Measurements from ENCODE around the gene FRMPD4.

The FRMPD4 gene

DNA sequence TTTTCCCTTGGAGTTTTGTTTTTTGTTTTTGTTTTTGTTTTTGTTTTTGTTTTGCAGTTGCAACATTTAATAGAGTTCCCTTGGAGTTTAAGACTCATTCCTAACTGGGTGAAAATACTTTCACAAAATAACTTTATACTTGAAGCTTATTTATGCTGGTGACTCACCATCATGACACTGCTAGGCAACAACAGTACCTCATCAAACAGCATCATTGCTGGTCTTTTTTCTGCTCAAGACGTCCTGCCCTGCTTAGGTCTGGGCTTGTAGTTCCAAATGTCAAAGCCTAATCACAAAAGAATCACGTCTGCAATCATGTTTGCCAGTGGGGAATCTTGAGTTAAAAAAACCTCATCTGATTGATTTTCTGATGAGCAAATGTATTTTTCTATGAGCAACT, 547.3 kb downstream of the FRMPD4 start:
- no peak for DNase-seq

DNA sequence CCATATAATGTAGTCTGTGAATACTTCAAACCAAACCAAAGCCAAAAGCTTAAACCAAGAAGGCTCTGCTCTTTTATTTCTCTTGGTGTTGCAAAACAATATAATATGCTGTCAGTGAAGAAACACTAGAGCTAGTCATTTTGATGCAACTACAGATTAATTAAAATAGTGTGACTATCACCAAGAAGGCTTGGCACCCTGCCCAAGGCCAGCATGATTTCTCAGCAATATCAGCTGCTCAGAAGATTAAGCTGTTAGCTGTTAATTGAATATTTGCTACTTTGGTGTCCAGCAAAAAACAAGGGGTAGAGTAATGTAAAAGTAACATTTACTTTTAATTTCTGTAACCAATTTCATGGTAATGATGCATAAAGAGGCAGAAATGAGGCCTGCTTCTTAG, 548.1 kb downstream of the FRMPD4 start:
- no peak for DNase-seq

DNA sequence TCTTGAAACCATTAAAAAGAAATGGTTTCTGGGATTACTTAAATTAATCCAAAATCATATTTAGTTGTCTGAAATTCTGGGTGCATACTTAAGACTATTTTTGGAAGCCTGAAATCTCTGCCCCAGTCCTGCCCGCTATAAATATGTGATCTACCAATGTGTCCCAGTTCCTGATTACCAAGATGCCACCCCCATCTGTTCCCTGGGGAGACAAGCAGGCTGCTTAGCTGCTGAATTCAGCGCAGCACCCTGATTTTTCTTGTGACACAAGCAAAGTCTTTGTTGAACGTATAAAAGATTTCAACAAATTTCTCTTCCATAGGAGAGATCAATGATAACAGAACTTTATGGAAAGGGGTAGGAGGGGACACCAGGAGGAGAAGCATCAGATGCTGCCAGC, 552.4 kb downstream of the FRMPD4 start:
- no peak for DNase-seq

DNA sequence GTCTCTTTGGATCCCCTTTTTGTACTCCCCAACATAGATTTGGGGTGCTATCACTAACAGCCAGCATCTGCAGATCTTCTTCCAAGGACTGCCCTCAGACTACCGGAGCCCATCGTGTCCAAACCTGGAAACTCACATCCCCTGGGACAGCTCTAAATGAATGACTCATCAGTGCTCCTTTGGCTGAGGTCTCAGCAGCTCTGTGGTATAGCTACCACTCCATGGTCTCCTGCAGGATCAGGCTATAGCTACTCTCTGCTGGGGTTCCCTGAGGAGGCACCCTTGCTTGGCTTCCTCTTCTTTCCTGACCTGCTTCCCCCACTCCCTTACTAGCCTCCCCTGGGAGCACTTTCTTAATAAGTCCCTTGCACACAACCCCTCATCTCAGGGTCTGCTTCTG, 555.5 kb downstream of the FRMPD4 start:
- DNase-seq: no peak

DNA sequence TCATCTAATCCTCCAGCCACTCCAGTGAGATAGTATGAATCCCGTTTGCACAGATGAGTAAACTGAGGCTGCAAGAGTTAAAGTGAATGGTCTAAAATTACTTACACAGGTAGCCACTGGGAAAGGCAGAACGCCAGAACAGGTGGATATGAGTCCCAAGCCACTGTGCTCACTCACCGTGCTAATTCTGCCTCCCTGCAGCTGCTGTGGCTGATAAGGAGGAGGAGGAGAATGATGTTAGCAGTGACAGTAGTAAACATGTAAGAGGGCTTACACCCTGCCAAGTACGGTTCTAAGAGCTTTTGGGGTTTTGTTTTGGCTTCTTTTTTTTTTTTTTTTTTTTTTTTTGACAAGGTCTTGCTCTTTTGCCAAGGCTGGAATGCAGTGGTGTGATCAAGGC, 562.5 kb downstream of the FRMPD4 start:
- DNase-seq: no peak

DNA sequence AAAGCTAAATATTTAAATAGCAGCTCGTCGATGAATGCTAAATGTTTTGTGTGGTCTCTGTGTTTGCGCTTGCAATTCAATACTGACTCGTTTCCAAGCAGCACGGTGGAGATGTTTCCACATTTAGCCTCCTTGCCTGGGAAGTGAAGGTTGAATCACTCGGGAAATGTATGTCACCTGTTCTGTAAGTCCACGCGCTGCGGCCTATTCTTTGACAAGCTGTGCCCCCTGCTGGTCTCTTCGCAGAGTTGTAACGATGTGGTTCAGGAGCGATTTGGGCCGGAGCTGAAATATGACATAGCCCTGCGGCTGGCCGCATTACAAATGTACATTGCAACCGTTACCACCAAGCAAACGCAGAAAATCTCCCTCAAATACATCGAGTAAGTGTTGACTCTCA, 563.4 kb downstream of the FRMPD4 start:
- DNase-seq: peak; percentile 53

DNA sequence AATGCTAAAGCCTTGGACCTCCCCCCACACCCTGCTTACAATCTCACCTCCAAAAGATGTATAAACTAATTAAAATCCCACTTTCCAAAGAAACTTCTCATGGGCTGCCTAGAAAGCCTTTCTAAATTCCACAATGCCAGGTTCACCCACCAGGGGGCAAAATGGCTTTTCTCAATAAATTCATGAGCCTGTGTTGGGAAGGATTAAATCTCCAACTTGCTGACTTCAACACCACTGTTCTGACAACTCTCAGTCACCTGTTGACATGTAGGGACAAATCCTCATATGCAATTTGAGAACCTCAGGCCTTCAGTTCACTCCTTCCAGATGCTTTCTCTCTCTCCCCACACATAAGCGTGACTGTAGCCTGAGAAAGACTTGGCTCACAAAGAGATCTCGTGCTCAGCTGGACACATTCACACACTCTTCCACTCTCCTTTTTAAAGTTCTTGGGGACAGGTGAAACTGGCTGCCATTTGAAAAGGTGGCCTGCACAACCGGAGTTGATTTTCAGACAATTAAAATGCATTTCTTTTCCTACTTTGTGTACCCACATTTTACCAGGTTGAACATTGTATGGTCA, 564.3 kb downstream of the FRMPD4 start:
- no peak for DNase-seq

DNA sequence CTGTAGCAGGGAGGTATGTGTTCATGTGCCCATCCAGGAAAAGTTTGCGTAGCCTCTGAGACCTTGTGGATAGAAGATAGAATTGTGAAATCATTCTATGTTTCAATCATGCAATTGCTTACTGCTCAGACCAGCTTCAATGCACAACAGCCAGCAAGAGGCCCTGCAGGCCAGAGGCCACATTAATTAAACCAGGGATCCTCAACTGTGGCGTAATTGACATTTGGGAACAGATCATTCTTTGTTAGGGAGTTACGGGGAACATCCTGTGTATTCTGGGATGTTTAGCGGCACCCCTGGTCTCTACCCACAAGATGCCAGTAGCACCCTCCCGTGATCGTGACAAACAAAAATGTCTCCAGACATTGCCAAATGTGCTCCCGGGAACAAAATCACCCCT, 566.4 kb downstream of the FRMPD4 start:
- DNase-seq: no peak

DNA sequence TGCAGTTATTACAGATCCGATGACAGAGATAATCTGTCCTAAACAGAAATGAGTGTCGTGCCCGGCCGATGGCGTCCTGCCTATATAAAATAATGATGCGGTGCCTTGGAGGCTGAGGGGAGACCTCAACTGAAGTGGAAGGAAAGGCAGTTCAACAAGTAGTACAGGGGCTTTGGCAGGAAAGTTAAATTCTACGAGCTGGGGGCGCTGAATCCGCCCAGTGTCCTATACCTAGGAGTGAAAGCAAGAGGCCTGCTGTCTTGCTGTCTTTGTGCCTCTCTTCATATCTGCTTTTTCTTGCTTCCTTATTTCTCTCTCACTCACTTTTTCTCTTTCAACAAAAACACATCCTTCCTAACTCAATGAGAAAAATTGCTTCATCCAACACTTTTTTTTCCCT, 570.8 kb downstream of the FRMPD4 start:
- DNase-seq: no peak

DNA sequence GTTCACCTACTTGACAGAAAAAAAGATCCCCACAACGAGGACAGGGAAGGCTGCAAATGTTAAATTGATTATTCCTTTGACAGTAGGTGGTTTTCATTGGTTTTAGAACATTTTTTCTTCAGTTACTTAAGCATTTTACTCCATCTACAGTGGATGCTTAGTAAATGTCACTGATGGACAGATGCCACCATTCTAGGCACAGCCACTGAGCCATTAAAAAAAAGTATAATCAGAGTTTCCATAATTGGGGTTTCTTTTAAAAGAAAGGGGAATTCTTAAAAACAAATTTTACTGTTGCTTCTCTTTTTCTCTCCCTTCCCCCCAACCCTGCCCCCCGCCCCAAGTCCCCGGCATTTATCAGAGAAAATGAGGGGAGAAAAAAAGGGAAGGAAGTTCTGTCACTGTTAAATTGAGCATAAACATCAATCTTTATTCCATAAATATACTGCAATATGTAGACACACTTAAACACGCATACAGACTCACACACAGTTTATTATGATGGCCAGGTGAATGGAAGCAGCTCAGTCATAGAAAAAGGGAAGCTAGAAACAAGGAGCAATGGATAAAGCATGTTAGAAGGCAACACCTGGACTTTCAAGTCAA, 573.3 kb downstream of the FRMPD4 start:
- DNase-seq: no peak

DNA sequence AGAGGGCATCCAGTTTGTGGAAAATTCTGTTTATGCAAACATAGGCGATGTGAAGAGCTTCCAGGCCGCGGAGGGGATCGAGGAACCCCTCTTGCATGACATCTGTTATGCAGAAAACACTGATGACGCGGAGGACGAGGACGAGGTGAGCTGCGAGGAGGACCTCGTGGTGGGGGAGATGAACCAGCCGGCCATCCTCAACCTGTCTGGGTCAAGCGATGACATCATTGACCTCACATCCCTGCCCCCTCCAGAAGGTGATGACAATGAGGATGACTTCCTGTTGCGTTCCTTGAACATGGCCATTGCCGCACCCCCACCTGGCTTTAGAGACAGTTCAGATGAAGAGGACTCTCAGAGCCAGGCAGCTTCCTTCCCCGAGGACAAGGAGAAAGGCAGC, 578.3 kb downstream of the FRMPD4 start:
- no peak for DNase-seq

DNA sequence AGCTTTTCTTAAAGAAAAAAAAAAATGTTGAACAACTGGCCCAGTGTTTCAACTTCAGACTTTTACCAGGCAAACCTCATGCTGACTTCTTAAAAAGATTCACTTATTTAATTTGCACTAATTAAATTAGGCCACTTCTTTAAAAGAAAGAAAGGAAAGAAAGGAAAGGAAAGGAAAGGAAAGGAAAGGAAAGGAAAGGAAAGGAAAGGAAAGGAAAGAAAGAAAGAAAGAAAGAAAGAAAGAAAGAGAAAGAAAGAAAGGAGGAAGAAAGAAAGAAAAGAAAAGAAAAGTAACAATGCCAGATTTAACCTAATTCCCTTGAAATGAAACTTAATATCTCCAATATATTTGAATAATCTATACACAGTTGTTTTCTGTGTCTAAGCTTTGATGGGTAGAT, 581.6 kb downstream of the FRMPD4 start:
- DNase-seq: no peak

DNA sequence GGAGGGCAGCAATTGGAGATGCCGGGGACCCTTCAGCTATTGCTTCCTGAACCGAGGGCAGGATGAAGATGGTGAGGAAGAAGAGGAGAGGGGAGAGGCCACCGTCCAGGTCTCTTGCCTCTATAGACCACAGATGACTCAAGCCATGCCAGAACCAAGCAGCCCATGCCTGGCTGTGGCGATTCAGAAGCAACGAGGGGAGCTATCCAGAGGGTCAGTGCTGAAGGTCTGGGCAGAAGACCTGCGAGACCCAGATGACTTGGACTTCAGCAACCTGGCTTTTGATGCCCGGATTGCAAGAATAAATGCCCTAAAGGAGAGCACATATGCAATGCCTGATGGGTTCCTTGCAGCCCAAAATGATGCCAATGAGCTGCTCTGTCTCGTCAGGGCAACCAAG, 582.8 kb downstream of the FRMPD4 start:
- no peak for DNase-seq

DNA sequence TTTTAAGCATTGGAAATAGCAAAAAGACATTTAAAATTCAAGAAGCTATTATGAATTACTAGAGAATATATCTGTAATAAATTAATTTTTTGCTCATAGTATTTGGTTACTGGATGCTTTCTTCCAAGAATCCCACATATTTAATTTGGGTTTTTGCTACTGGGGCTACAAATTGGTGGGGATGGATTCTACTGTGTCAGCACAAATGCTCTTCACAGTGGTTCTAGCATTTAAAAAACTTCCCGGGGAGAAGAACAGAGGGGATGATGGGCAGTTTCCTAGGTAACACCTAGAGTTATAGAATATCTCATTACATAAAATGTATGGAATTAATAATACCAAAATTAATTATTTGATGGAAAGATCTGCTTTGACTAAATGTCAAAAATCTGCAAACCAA, 584.0 kb downstream of the FRMPD4 start:
- DNase-seq: no peak

DNA sequence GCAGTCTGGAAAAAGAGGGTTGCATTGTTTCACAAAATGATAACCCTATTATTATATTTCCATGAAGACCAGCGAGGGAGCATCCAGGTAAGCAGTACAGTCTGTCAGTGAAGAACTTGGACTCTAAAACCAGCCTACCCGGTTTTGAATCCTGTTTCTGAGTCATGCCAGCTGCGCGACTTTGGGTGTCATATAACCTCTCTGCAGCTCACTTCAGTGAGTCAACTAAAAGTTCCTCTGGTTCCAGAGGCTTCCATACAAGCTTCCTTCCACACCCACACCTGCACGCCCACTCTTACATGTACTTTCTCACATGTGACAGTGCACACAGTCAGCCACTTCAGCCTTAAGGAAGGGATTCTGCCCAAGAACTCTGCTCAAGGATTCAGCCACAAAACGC, 603.1 kb downstream of the FRMPD4 start:
- no peak for DNase-seq

DNA sequence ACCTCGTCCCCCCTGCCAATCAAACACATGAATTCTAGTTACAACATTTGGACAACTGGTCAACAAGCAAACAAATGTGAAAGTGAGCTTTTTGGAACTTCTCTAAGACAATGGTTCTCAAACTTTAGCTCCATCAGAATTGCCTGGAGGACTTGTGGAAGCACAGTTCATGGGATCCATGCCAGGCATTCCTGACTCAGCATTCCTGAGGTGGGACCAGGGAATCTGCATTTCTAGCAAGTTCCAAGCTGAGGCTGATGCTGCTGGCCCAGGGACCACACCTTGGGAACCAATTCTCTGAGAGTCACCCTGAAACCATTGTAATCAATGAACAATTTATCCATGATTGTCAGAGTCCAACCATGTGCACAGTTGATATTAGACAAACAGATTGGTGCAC, 609.2 kb downstream of the FRMPD4 start:
- no peak for DNase-seq

DNA sequence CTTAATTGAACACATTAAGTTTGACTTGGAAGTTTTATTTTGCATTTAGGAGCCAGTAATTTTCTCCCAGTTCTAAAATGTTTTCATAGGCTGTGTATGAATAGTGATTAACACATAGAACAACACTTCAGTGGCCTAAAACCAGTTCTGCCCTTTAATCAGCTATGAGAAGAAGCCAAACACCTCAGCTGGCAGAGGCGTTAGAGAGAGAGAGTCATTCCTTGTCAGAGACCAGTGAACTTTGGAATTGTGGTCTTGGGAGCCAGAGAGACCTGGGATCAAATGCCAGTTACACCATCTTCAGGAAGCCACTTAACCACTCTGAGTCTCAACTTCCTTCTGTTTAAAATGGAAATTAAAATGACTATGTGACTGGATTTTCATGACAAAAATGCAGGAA, 613.6 kb downstream of the FRMPD4 start:
- no peak for DNase-seq

DNA sequence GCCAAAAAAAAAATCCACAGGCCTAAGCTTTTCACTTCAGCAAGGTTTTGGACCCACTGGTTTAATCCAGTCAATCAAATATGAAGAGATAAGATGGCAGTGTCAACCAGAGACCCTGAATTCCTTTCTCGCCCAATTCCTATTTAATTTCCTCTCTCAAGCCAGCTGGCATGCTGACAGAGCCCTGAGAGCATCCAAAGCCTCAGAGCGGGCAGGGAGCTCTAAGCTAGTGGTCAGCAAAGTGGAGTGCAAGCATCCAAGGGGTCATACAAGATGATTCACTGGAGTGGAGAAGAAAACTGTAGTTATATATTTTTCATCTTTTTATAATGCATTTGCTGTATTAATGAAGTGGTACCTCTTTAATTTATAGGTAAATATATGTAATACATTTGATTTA, 615.1 kb downstream of the FRMPD4 start:
- no peak for DNase-seq

DNA sequence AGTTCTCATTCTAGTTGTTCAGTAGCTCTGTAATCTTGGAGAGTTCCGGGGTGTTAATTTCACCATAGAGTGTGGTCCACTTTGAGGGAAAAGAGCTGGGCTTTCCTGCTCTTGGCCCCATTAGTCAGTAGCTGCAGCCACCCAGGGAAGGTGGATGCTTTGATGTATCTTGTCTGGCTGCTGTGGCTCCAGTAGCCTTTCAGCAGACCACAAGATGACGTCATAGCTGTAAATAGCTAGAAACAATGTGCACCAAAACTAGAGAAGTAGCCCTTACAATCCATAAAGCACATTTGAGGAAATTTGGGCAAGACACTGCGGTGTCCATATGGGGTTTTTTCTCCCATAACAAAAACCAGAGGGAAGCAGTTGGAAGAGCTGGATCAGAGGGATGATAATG, 620.0 kb downstream of the FRMPD4 start:
- DNase-seq: no peak

DNA sequence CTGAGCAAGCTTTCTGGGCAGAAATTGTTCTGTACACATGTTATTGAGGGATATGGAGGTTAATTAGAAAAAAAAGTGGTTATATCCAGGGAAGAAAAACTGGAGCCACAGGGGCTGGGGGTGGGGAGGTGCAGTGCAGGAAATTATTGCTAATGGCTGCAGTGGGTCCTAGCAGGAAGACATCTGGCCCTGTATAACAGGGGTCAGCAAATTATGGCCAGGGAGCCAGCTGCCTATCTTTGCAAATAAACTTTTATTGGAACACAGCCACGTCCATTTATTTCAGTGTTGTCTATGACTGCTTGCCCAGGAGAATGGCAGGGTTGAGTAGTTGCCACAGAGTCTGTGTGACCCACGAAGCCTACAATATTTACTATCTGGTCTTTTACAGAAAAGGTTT, 629.6 kb downstream of the FRMPD4 start:
- DNase-seq: no peak

DNA sequence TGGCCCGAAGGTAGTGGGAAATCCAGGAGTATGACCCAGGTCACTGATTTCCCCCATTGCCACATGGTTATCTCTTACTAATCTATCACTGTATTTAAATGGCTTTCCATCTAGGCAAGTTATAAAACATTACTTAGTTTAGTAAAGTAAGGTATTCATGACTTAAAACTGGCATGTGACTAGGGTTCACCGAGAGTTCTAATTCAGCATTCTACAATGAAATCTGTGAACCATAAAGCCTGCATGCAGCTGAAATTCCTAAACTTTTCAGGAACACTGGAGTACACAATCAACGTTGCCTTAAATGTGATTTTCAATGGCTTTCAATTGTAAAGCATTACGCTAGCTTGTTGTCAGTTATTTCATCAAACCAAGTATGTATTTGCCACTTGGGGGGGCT, 630.2 kb downstream of the FRMPD4 start:
- DNase-seq: no peak

DNA sequence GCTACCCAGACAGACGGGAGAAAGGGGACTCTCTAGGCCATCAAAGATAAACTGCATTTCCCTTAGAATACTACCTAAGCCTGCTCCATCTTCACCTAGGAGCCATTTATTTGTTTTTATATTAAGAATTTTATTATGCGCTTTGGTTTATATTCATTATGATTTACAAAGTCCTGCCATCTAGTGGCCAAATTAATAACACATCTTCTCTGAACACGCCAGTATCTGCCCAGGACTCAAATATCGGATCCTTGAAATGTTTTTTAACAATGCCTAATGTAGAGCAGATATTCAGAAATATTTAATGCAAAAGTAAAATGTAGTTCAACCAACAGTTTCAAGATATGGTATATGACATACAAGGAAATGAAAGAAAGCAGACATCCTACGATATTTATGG, 632.2 kb downstream of the FRMPD4 start:
- peak; percentile 14 for DNase-seq

DNA sequence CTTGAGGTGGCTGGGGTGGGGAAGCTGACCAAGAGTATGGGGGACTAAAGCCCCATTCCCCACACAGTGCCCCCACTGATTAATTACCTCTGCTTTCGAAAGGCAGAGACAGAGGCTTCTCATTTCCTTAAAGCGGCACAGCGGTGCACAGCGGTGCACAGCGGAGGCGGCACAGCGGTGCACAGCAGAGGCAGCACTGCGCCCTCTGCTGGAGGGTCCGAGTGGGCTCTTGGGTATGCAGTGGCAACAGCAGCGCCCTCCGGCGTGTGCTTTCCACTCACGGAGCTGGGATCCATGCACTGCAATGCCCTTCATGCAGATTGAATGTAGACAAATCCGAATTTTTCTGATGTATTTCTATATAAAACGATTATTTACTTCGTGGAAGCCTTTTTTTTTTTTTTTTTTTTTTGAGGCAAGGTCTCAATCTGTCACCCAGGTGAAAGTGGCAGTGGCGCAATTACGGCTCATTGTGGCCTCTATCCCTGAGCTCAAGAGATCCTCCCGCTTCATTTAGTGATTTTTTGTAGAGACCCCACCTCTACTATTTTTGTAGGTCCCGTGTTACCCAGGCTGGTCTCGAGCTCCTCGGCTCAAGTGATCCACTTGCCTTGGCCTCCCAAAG, 633.3 kb downstream of the FRMPD4 start:
- peak; percentile 43 for DNase-seq
